H1 (cell line): ENCODE data around the gene ADCY5. TPM values are rescaled to one million over a fixed set of nuclear protein-coding genes. Genes with fewer than 3 reads are reported as not detected.
A peak's percentile ranks its signal among the peaks of the same experiment; 100 is the strongest.

Experiments used
- CTCF ChIA-PET: fragments of 300-600 bp; sonication (Branson Sonifier 250); formaldehyde crosslinking; loops from one replicate; lab custom pipeline; 2021; ENCODE audit not compliant: partially characterized antibody; lab: Charles Lee
- POLR2A ChIA-PET: fragments of 300-600 bp; sonication (Branson Sonifier 250); formaldehyde crosslinking; loops from one replicate; lab custom pipeline; 2021; ENCODE audit warnings: inconsistent platforms; ENCODE audit not compliant: partially characterized antibody; lab: Charles Lee
- DNase-seq, 2 experiments: peaks; one replicate each; pipeline versions ENCODE4 v3.0.0 to v3.0.0-alpha.2; 2010 to 2022; ENCODE audit warnings: low spot score in 2 of 2, low read depth in 1 of 2, mixed read lengths in 1 of 2
- FAIRE-seq: peaks from 2 replicates; lab custom pipeline; 2011; peaks lifted over from hg19 to GRCh38; lab: Jason Lieb, UNC
- H2AFZ ChIP-seq: 2 replicates; pipeline ENCODE4 v1.8.1; 2012; ENCODE audit warnings: low read length, inconsistent platforms
- H2AK5ac ChIP-seq: 2 replicates; pipeline ENCODE4 v1.6.1; 2013; ENCODE audit warnings: low read depth, low read length
- H2BK120ac ChIP-seq: replicated peaks from 2 replicates; pipeline ENCODE3; 2013; ENCODE audit warnings: low read depth, low read length, inconsistent platforms
- H2BK12ac ChIP-seq: 2 replicates; pipeline ENCODE4 v1.6.1; 2013; ENCODE audit warnings: low read depth, low read length
- H2BK15ac ChIP-seq: 2 replicates; pipeline ENCODE4 v1.6.1; 2013; ENCODE audit warnings: low read length
- H2BK20ac ChIP-seq: 2 replicates; pipeline ENCODE4 v1.6.1; 2013; ENCODE audit warnings: low read length
- H2BK5ac ChIP-seq: 2 replicates; pipeline ENCODE4 v1.6.1; 2013; ENCODE audit warnings: low read depth, low read length
- H3K14ac ChIP-seq: 2 replicates; pipeline ENCODE4 v1.6.1; 2013; ENCODE audit warnings: inconsistent platforms; ENCODE audit not compliant: insufficient read length
- H3K18ac ChIP-seq: 2 replicates; pipeline ENCODE4 v1.6.1; 2013; ENCODE audit warnings: low read length; ENCODE audit errors: extremely low read depth
- H3K23ac ChIP-seq: 2 replicates; pipeline ENCODE4 v1.6.1; 2013; ENCODE audit warnings: inconsistent platforms; ENCODE audit not compliant: insufficient read length
- H3K23me2 ChIP-seq: 2 replicates; pipeline ENCODE4 v1.6.1; 2013; ENCODE audit warnings: low read depth, low read length
- H3K27ac ChIP-seq: 2 replicates; pipeline ENCODE4 v1.6.1; 2011; ENCODE audit warnings: low read depth, low read length, inconsistent platforms
- H3K27me3 ChIP-seq, 4 experiments: replicated peaks in 1 of 4; 1 replicate in 1 of 4; 2 replicates in 3 of 4; pipeline versions ENCODE4 v1.6.1 to v1.8.1; 2011 to 2013; ENCODE audit warnings: low read length in 3 of 4, mild to moderate bottlenecking in 3 of 4, inconsistent platforms in 2 of 4, mixed read lengths in 2 of 4, moderate library complexity in 1 of 4; ENCODE audit not compliant: control insufficient read depth in 3 of 4, insufficient read depth in 3 of 4; ENCODE audit errors: extremely low read depth in 1 of 4
- H3K36me3 ChIP-seq, 4 experiments: 2 replicates each; pipeline versions ENCODE4 v1.6.1 to v1.8.1; 2011 to 2013; ENCODE audit warnings: mild to moderate bottlenecking in 4 of 4, low read length in 3 of 4, moderate library complexity in 2 of 4, control low read depth in 1 of 4, inconsistent platforms in 1 of 4; ENCODE audit not compliant: insufficient read depth in 4 of 4, control insufficient read depth in 2 of 4
- H3K4ac ChIP-seq: replicated peaks from 2 replicates; pipeline ENCODE3; 2013; ENCODE audit warnings: low read length, low read depth, mixed read lengths, inconsistent platforms; ENCODE audit not compliant: insufficient read length
- H3K4me1 ChIP-seq, 4 experiments: replicated peaks in 1 of 4; 1 replicate in 1 of 4; 2 replicates in 3 of 4; pipeline versions ENCODE4 v1.6.1 to v1.8.1; 2011 to 2013; ENCODE audit warnings: low read length in 3 of 4, inconsistent platforms in 2 of 4, mixed read lengths in 1 of 4; ENCODE audit not compliant: insufficient read depth in 4 of 4, control insufficient read depth in 3 of 4
- H3K4me2 ChIP-seq, 2 experiments: 2 replicates each; pipeline versions ENCODE4 v1.6.1 to v1.8.1; 2011 to 2013; ENCODE audit warnings: low read depth in 2 of 2, low read length in 2 of 2, control low read depth in 1 of 2, inconsistent platforms in 1 of 2, mild to moderate bottlenecking in 1 of 2; ENCODE audit not compliant: insufficient read depth in 1 of 2
- H3K4me3 ChIP-seq, 4 experiments: fragments of 200-600, 300-600 bp in 1 of 4; sonication (generic), shearing (Covaris generic), sonication (Bioruptor Twin) in 1 of 4; 2 replicates each; pipeline versions ENCODE4 v1.5.1 to v1.8.1; 2011 to 2016; ENCODE audit warnings: low read length in 4 of 4, low read depth in 3 of 4, control low read depth in 2 of 4, inconsistent platforms in 2 of 4, mild to moderate bottlenecking in 2 of 4, mixed read lengths in 1 of 4, moderate library complexity in 1 of 4; ENCODE audit not compliant: insufficient read depth in 2 of 4; ENCODE audit errors: extremely low read depth in 1 of 4
- H3K56ac ChIP-seq: replicated peaks from 2 replicates; pipeline ENCODE3; 2013; ENCODE audit warnings: low read depth, mild to moderate bottlenecking, mixed read lengths, low read length, inconsistent platforms; ENCODE audit not compliant: insufficient read length
- H3K79me1 ChIP-seq: 2 replicates; pipeline ENCODE4 v1.6.1; 2013; ENCODE audit warnings: low read depth, low read length, control low read depth
- H3K79me2 ChIP-seq, 2 experiments: 2 replicates each; pipeline versions ENCODE4 v1.6.1 to v1.8.1; 2012 to 2013; ENCODE audit warnings: low read length in 2 of 2, mild to moderate bottlenecking in 2 of 2, inconsistent platforms in 1 of 2; ENCODE audit not compliant: insufficient read depth in 2 of 2, control insufficient read depth in 1 of 2
- H3K9ac ChIP-seq, 4 experiments: replicated peaks in 1 of 4; 1 replicate in 1 of 4; 2 replicates in 3 of 4; pipeline versions ENCODE4 v1.6.1 to v1.8.1; 2011 to 2013; ENCODE audit warnings: low read depth in 3 of 4, low read length in 3 of 4, control low read depth in 2 of 4, mild to moderate bottlenecking in 2 of 4, moderate library complexity in 2 of 4, inconsistent platforms in 1 of 4; ENCODE audit errors: extremely low read depth in 1 of 4
- H3K9me3 ChIP-seq, 2 experiments: 2 replicates each; pipeline versions ENCODE4 v1.6.1 to v1.8.1; 2012 to 2013; ENCODE audit warnings: mild to moderate bottlenecking in 2 of 2, moderate library complexity in 2 of 2, control low read depth in 1 of 2, inconsistent platforms in 1 of 2, low read depth in 1 of 2, low read length in 1 of 2, mixed read lengths in 1 of 2; ENCODE audit not compliant: insufficient read depth in 2 of 2
- H4K20me1 ChIP-seq, 2 experiments: replicated peaks in 1 of 2; 2 replicates each; pipeline versions ENCODE3 to v1.8.1; 2011 to 2013; ENCODE audit warnings: inconsistent platforms in 2 of 2, low read length in 2 of 2, mild to moderate bottlenecking in 1 of 2; ENCODE audit not compliant: insufficient read depth in 2 of 2, control insufficient read depth in 1 of 2
- H4K5ac ChIP-seq: 2 replicates; pipeline ENCODE4 v1.6.1; 2013; ENCODE audit warnings: low read length, low read depth, mixed read lengths, inconsistent platforms; ENCODE audit not compliant: insufficient read length
- H4K8ac ChIP-seq: 2 replicates; pipeline ENCODE4 v1.8.0; 2013; ENCODE audit warnings: mild to moderate bottlenecking, moderate library complexity, low read length, inconsistent platforms; ENCODE audit not compliant: insufficient read depth; ENCODE audit errors: extremely low read depth
- H4K91ac ChIP-seq: replicated peaks from 2 replicates; pipeline ENCODE3; 2013; ENCODE audit warnings: low read length, mixed read lengths, inconsistent platforms; ENCODE audit not compliant: insufficient read length
- BRCA1 ChIP-seq: IDR thresholded peaks from 2 replicates; pipeline ENCODE4 v1.6.1; 2012; ENCODE audit warnings: low read depth, low read length, improper control_type of control experiment
- CBX5 ChIP-seq: fragments of 300-800, 300-1000 bp; sonication (generic); IDR thresholded peaks from 2 replicates; pipeline ENCODE4 v1.7.1; 2016; ENCODE audit warnings: antibody characterized with exemption, low read length, low read depth
- CREB1 ChIP-seq: IDR thresholded peaks from 2 replicates; pipeline ENCODE4 v1.6.1; 2012; ENCODE audit warnings: inconsistent platforms
- CTBP2 ChIP-seq: IDR thresholded peaks from 2 replicates; pipeline ENCODE4 v1.7.0; 2011; ENCODE audit warnings: borderline replicate concordance, mild to moderate bottlenecking, moderate library complexity, mixed read lengths, low read length; ENCODE audit not compliant: insufficient read depth, insufficient read length
- EGR1 ChIP-seq: IDR thresholded peaks from 2 replicates; pipeline ENCODE4 v1.6.1; 2011; ENCODE audit warnings: low read depth, low read length, borderline replicate concordance
- GTF2F1 ChIP-seq: IDR thresholded peaks from 2 replicates; pipeline ENCODE4 v1.6.1; 2012; ENCODE audit warnings: low read depth, low read length, improper control_type of control experiment, borderline replicate concordance
- JUN ChIP-seq: IDR thresholded peaks from 2 replicates; pipeline ENCODE4 v1.6.1; 2011; ENCODE audit warnings: low read depth, mild to moderate bottlenecking, improper control_type of control experiment, low read length
- MAFK ChIP-seq: IDR thresholded peaks from 2 replicates; pipeline ENCODE4 v1.6.1; 2012; ENCODE audit warnings: low read depth, mild to moderate bottlenecking, improper control_type of control experiment, low read length
- NANOG ChIP-seq: IDR thresholded peaks from 2 replicates; pipeline ENCODE4 v1.6.1; 2011; ENCODE audit warnings: low read length, low read depth, mild to moderate bottlenecking, inconsistent platforms; ENCODE audit not compliant: insufficient read depth, poor library complexity, severe bottlenecking
- NRF1 ChIP-seq: IDR thresholded peaks from 2 replicates; pipeline ENCODE4 v1.6.1; 2011; ENCODE audit warnings: mild to moderate bottlenecking, low read depth, low read length, improper control_type of control experiment
- POLR2A ChIP-seq, 2 experiments: IDR thresholded peaks; 1 replicate in 1 of 2; 2 replicates in 1 of 2; pipeline ENCODE4 v1.6.1; 2011; ENCODE audit warnings: low read depth in 2 of 2, low read length in 2 of 2, mild to moderate bottlenecking in 2 of 2; ENCODE audit errors: control extremely low read depth in 1 of 2
- POU5F1 ChIP-seq: IDR thresholded peaks from 2 replicates; pipeline ENCODE4 v1.6.1; 2011; ENCODE audit warnings: low read depth, mild to moderate bottlenecking, low read length, moderate library complexity
- SAP30 ChIP-seq: fragments of 300-600 bp; sonication (generic); IDR thresholded peaks from 2 replicates; pipeline ENCODE4 v1.7.1; 2012; ENCODE audit warnings: low read length, moderate library complexity, mild to moderate bottlenecking, inconsistent platforms; ENCODE audit not compliant: insufficient read depth, insufficient replicate concordance
- SP2 ChIP-seq: IDR thresholded peaks from 2 replicates; pipeline ENCODE4 v1.6.1; 2012; ENCODE audit warnings: mild to moderate bottlenecking, low read length, inconsistent platforms
- TBP ChIP-seq: IDR thresholded peaks from 2 replicates; pipeline ENCODE4 v1.6.1; 2011; ENCODE audit warnings: low read depth, low read length, improper control_type of control experiment
- YY1 ChIP-seq: IDR thresholded peaks from 2 replicates; pipeline ENCODE4 v1.6.1; 2011; ENCODE audit warnings: low read depth, mild to moderate bottlenecking, low read length
- WGBS, 2 experiments: shearing (Covaris generic) in 1 of 2; methylation state at CpG; one replicate each; pipeline versions ENCODE4 v1.1.6 to v1.1.7; 2013 to 2015; ENCODE audit warnings: low lambda C conversion rate in 2 of 2, mixed read lengths in 2 of 2, inconsistent platforms in 1 of 2, low coverage in 1 of 2, missing lambda C conversion rate in 1 of 2; ENCODE audit not compliant: insufficient replicate concordance in 2 of 2, insufficient coverage in 1 of 2, insufficient read length in 1 of 2; ENCODE audit errors: extremely low coverage in 1 of 2, missing lambda C conversion rate in 1 of 2; 5-methylcytosine and 5-hydroxymethylcytosine counted together
- polyA plus RNA-seq, 7 experiments: library from polyadenylated mRNA; depleted of rRNA in 3 of 7; stranded (reverse) in 5 of 7; unstranded in 2 of 7; fragments of >200 nt in 5 of 7; fragments of 200-250 nt in 2 of 7; gene quantifications; 1 replicate in 5 of 7; 2 replicates in 1 of 7; 4 replicates in 1 of 7; pipeline versions ENCODE4 v1.2.1 to v1.2.3, GENCODE V29; 2011 to 2013; ENCODE audit warnings: missing spikeins in 2 of 7, mixed read lengths in 2 of 7
- total RNA-seq: library from RNA; stranded (reverse); fragmentation: NEBNext Ultra II Directional; extraction: Animal tissue kit (Norgen Biotek cat#: 25700); gene quantifications from 2 replicates; pipeline ENCODE4 v1.2.1, GENCODE V29; 2021

ADCY5 gene
- total and polyA plus RNA-seq, 2 of the 8 experiments (the other 6 are each of a cell fraction or from before 2014, with no cell fraction given): 18.9 to 40.8 TPM

DNA sequence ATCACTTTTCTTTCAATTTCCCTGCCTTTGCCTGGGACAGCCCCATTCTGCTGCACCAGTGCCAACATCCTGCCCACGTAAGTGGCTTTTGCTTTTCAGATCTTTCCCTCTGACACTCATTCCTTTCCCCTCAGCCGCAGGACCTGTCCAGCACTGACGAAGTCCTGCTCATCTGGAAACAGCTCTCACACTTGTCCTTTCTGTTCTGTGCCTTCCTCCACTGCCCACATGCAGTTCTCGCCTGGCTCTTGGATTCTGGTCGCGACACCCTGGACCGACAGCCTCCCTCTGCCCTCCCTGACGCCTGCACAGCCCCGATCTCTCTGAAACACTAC, 99.7 kb downstream of the ADCY5 start:
- Histone ChIP-seq H3K9me3 (no peaks in the 10 kb centered on the region), H2BK5ac (0 out of 2 replicates have a peak overlapping the region, but pooled peaks have one; percentile 22), H3K4me1 (peaks cover 5 to 21% (median 13%) of the 10 kb centered on the region in 4 experiments), H2BK15ac (no peak overlapping the region), H4K5ac (no peak overlapping the region), H4K20me1 (peaks cover 0 to 2% of the 10 kb centered on the region in 2 experiments), H2AK5ac (no peak overlapping the region), H4K8ac (no peak overlapping the region), H3K4ac (no peak overlapping the region), H3K4me3 (no peak overlapping the region), H2BK20ac (no peak overlapping the region), H2AFZ (no peak overlapping the region), H3K27me3 (no peaks in the 10 kb centered on the region), H3K79me1 (no peaks in the 10 kb centered on the region), H3K9ac (no peak overlapping the region; a peak in 1 of 7 replicates), H3K27ac (no peak overlapping the region), H4K91ac (no peak overlapping the region), H3K79me2 (no peaks in the 10 kb centered on the region), H3K56ac (no peak overlapping the region), H3K18ac (no peak overlapping the region), H3K23me2 (no peaks in the 10 kb centered on the region), H2BK120ac (no peak overlapping the region), H3K36me3 (no peaks in the 10 kb centered on the region), H2BK12ac (peak overlapping the region; percentile 33; the same call in 1 of the 2 replicates), H3K4me2 (no peak overlapping the region), H3K23ac (no peak overlapping the region), H3K14ac (no peak overlapping the region)
- ChIA-PET POLR2A (interaction anchor here (1.5 kb wide), 1 partner anchor 11 kb away, joined by 3 read pairs; no protein-coding TSS in a partner anchor), CTCF (interaction anchor here (0.6 to 5.7 kb wide), 5 partner anchors 18 to 61 kb away, joined by 3 to 34 read pairs (median 27); no protein-coding TSS in a partner anchor)
- FAIRE-seq: no peak
- WGBS, 2 experiments: 80% methylated on average over 9 of the region's 9 CpGs; no CpG with 5 or more reads in 1 of the 2 experiments
- DNase-seq: no peak
- TF ChIP-seq BRCA1: no peak
- no peak for TF ChIP-seq TBP
- TF ChIP-seq SAP30: no peak
- no peak for TF ChIP-seq NRF1
- no peak for TF ChIP-seq JUN
- TF ChIP-seq YY1: no peak
- TF ChIP-seq CBX5: no peak
- no peak for TF ChIP-seq POLR2A (IDR thresholded peaks at IDR 0.05; ENCODE audit: control extremely low read depth in 1 of 2, low read depth in 2 of 2, low read length in 2 of 2)
- TF ChIP-seq CTBP2: no peak
- TF ChIP-seq MAFK: no peak
- TF ChIP-seq GTF2F1: no peak
- TF ChIP-seq CREB1: no peak
- TF ChIP-seq POU5F1: no peak
- no peak for TF ChIP-seq SP2
- no peak for TF ChIP-seq NANOG
- TF ChIP-seq EGR1: no peak
